ENCODE results near the gene CA11. TPM values are rescaled to one million over a fixed set of nuclear protein-coding genes. Genes with fewer than 3 reads are reported as not detected.

CA11 gene
- total RNA-seq, 4 donors from 2014 or later = 11.9 to 16.5 (median 14.9) TPM

GRCh38 chr19:48624791-48625723, 20.9 kb downstream of the CA11 start:
- intact Hi-C loops (cut with DNase I) = no loop called here
- 59% methylated on average over 23 of the region's 24 CpGs for WGBS
- Histone ChIP-seq H3K27ac (replicated peaks in 1 of 4) (peak overlapping the region; percentile 77 to 95 (median 84)), H3K27me3 (no peaks in the 10 kb centered on the region), H3K36me3 (peaks cover 0 to 48% (median 23%) of the 10 kb centered on the region in 4 donors), H3K9me3 (no peaks in the 10 kb centered on the region), H3K4me1 (peaks cover 32 to 68% (median 59%) of the 10 kb centered on the region in 4 donors), H3K4me3 (peak overlapping the region; percentile 54 to 69 (median 57))
- DNase-seq (ENCODE audit: extremely low spot score) = no peak
- TF ChIP-seq POLR2A (IDR thresholded peaks at IDR 0.05; ENCODE audit: low read depth) = no peak
- no peak for TF ChIP-seq EP300 (IDR thresholded peaks at IDR 0.05)
- no peak for TF ChIP-seq CTCF (IDR thresholded peaks at IDR 0.05)
- no peak for TF ChIP-seq POLR2AphosphoS5 (IDR thresholded peaks at IDR 0.05)

GRCh38 chr19:48624067-48624594, 21.9 kb downstream of the CA11 start:
- H3K4me3 ChIP-seq = peak overlapping the region; percentile 54 to 69 (median 57)
- peaks cover 31 to 65% (median 56%) of the 10 kb centered on the region in 4 donors for H3K4me1 ChIP-seq
- H3K27ac ChIP-seq (replicated peaks in 1 of 4) = peak overlapping the region; percentile 77 to 95 (median 84)
- TF ChIP-seq POLR2AphosphoS5 (IDR thresholded peaks at IDR 0.05) = peak in 1 of 2 donors; percentile 86
- TF ChIP-seq CTCF (IDR thresholded peaks at IDR 0.05) = no peak
- H3K27me3 ChIP-seq = no peaks in the 10 kb centered on the region
- 1% methylated on average over 24 of the region's 40 CpGs for WGBS
- intact Hi-C loops (cut with DNase I) = no loop called here
- no peaks in the 10 kb centered on the region for H3K9me3 ChIP-seq
- H3K36me3 ChIP-seq = peaks cover 0 to 39% (median 23%) of the 10 kb centered on the region in 4 donors
- peak; percentile 99 for DNase-seq (ENCODE audit: extremely low spot score)

GRCh38 chr19:48623556-48624066, 22.4 kb downstream of the CA11 start:
- DNase-seq (ENCODE audit: extremely low spot score) = no peak
- TF ChIP-seq POLR2A (IDR thresholded peaks at IDR 0.05; ENCODE audit: low read depth) (no peak), POLR2AphosphoS5 (IDR thresholded peaks at IDR 0.05) (no peak), EP300 (IDR thresholded peaks at IDR 0.05) (no peak), CTCF (IDR thresholded peaks at IDR 0.05) (no peak)
- Histone ChIP-seq H3K27ac (replicated peaks in 1 of 4) (peak overlapping the region; percentile 77 to 95 (median 82)), H3K36me3 (peaks cover 0 to 34% (median 23%) of the 10 kb centered on the region in 4 donors), H3K9me3 (no peaks in the 10 kb centered on the region), H3K4me1 (peaks cover 31 to 60% (median 52%) of the 10 kb centered on the region in 4 donors), H3K27me3 (no peaks in the 10 kb centered on the region), H3K4me3 (peak overlapping the region; percentile 41 to 60 (median 54))
- intact Hi-C loops (cut with DNase I) = no loop called here
- WGBS = 5% methylated on average over 8 of the region's 8 CpGs

- Histone ChIP-seq H3K27me3 (no peaks in the 10 kb centered on the region), H3K27ac (replicated peaks in 1 of 4) (peak overlapping the region; percentile 93 to 95 (median 94)), H3K36me3 (peaks cover 22 to 41% (median 36%) of the 10 kb centered on the region in 4 donors), H3K4me3 (peak overlapping the region; percentile 75 to 96 (median 78)), H3K4me1 (peaks cover 48 to 86% (median 71%) of the 10 kb centered on the region in 4 donors), H3K9me3 (no peaks in the 10 kb centered on the region)
- no peak for DNase-seq (ENCODE audit: extremely low spot score)
- TF ChIP-seq EP300 (IDR thresholded peaks at IDR 0.05) = no peak
- peak in 1 of 3 experiments; percentile 3 for TF ChIP-seq CTCF (IDR thresholded peaks at IDR 0.05)
- intact Hi-C loops (cut with DNase I) = no loop called here
- 33% methylated on average over 6 of the region's 6 CpGs for WGBS
Measured at GRCh38 chr19:48619692-48620585, 26.0 kb downstream of the CA11 start.

All from esophagus muscularis mucosa (tissue), 4 donors.